NCI-H1694 (cell line): ENCODE results near the gene DUX4.
"Not testable (repeated sequence)": the region's sequence is repeated elsewhere in the genome, so short reads cannot be mapped to it uniquely, and the experiment has no call there.

ENCODE experiments used
- DNase-seq: peaks from one replicate; lab custom pipeline; 2025; lab: John Stamatoyannopoulos, UW

DUX4 gene

GRCh38 chr4:190173428-190173827 lies at the start of gene DUX4:
Gene DUX4 (plus strand): TSS chr4:190173774. CDS start chr4:190173774, 0 bp downstream.
- DNase-seq, result not testable (repeated sequence)

DNA sequence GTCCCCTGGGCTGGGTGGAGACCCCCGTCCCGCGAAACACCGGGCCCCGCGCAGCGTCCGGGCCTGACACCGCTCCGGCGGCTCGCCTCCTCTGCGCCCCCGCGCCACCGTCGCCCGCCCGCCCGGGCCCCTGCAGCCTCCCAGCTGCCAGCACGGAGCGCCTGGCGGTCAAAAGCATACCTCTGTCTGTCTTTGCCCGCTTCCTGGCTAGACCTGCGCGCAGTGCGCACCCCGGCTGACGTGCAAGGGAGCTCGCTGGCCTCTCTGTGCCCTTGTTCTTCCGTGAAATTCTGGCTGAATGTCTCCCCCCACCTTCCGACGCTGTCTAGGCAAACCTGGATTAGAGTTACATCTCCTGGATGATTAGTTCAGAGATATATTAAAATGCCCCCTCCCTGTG lies 1.9 kb downstream of the DUX4 start:
- not testable (repeated sequence) for DNase-seq

- DNase-seq, result not testable (repeated sequence)
Measured at GRCh38 chr4:190177727-190178605, 4.4 kb downstream of the DUX4 start.

GRCh38 chr4:190178606-190178990 lies 5.0 kb downstream of the DUX4 start:
- DNase-seq, result not testable (repeated sequence)

DNA sequence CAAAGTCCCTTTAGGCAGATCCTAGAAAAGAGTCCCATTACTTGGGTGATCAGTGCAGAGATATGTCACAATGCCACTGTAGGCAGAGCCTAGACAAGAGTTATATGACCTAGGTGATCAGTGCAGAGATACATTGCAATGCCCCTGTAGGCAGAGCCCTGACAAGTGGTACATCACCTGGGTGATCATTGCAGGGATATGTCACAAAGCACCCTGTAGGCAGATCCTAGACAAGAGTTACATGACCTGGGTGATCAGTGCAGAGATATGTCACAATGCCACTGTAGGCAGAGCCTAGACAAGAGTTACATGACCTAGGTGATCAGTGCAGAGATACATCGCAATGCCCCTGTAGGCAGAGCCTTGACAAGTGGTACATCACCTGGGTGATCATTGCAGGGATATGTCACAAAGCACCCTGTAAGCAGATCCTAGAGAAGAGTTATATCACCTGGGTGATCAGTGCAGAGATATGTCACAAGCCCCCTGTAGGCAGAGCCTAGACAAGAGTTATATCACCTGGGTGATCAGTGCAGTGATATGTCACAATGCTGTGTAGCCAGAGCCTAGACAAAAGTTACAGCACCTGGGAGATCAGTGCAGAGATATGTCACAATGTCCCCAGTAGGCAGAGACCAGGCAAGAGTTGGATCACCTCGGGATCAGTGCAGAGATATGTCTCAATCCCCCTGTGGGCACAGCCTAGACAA lies 5.6 kb downstream of the DUX4 start:
- DNase-seq, result not testable (repeated sequence)

- not testable (repeated sequence) for DNase-seq
Measured at GRCh38 chr4:190179740-190180094, 6.1 kb downstream of the DUX4 start.

- DNase-seq, result not testable (repeated sequence)
Measured at GRCh38 chr4:190180947-190181346, 7.4 kb downstream of the DUX4 start.

- not testable (repeated sequence) for DNase-seq
Measured at GRCh38 chr4:190181481-190182100, 8.0 kb downstream of the DUX4 start.

- not testable (repeated sequence) for DNase-seq
Measured at GRCh38 chr4:190203510-190203909, 29.9 kb downstream of the DUX4 start.
